K562 (cell line): ENCODE measurements around the gene MPC1. TPM values are rescaled to one million over a fixed set of nuclear protein-coding genes. Genes with fewer than 3 reads are reported as not detected.
A peak's percentile ranks its signal among the peaks of the same experiment; 100 is the strongest.

Experiments used
- ATF1 ChIP-seq, 2 experiments: fragments of 450-650 bp in 1 of 2; IDR thresholded peaks; 2 replicates each; pipeline ENCODE4 v1.6.1; 2016; ENCODE audit warnings: missing compliant biosample characterization in 1 of 2, missing genetic modification characterization in 1 of 2
- CBFA2T3 ChIP-seq: fragments of 450-650 bp; IDR thresholded peaks from 2 replicates; pipeline ENCODE4 v1.6.1; 2017
- CCNT2 ChIP-seq: IDR thresholded peaks from 2 replicates; pipeline ENCODE4 v1.6.1; 2011; ENCODE audit warnings: borderline replicate concordance, low read depth, mild to moderate bottlenecking, moderate library complexity, mixed read lengths, low read length; ENCODE audit not compliant: insufficient read length; ENCODE audit errors: extremely low read depth
- CEBPZ ChIP-seq: fragments of 150-350 bp; IDR thresholded peaks from 2 replicates; pipeline ENCODE4 v1.6.1; 2014; ENCODE audit warnings: low read depth, mild to moderate bottlenecking, low read length, borderline replicate concordance
- EP400 ChIP-seq: fragments of 450-650 bp; IDR thresholded peaks from 2 replicates; pipeline ENCODE4 v1.6.1; 2017; ENCODE audit warnings: antibody characterized with exemption, mild to moderate bottlenecking, moderate library complexity
- ETV5 ChIP-seq: sonication (generic); formaldehyde crosslinking; IDR thresholded peaks from 2 replicates; pipeline ENCODE4 v1.4.0; 2020; ENCODE audit warnings: low read depth, mild to moderate bottlenecking, missing genetic modification reagents
- GABPA ChIP-seq: fragments of 200-800 bp; sonication (Bioruptor generic); conservative IDR thresholded peaks from 2 replicates; pipeline ENCODE4 v1.6.1; 2016; ENCODE audit warnings: low read depth, missing genetic modification characterization, missing compliant biosample characterization
- HDAC8 ChIP-seq: fragments of 450-650 bp; IDR thresholded peaks from 2 replicates; pipeline ENCODE4 v1.6.1; 2016; ENCODE audit warnings: mild to moderate bottlenecking, missing genetic modification characterization, moderate library complexity, missing compliant biosample characterization
- KAT2B ChIP-seq: IDR thresholded peaks from one replicate; pipeline ENCODE4 v1.6.1; 2012; ENCODE audit warnings: low read depth, mild to moderate bottlenecking, control low read depth, inconsistent platforms, low read length, moderate library complexity
- KLF1 ChIP-seq: fragments of 450-650 bp; IDR thresholded peaks from 2 replicates; pipeline ENCODE4 v1.6.1; 2016; ENCODE audit warnings: missing genetic modification characterization, missing compliant biosample characterization
- MCM3 ChIP-seq: fragments of 450-650 bp; IDR thresholded peaks from 2 replicates; pipeline ENCODE4 v1.6.1; 2016
- MEIS2 ChIP-seq: fragments of 450-650 bp; IDR thresholded peaks from 2 replicates; pipeline ENCODE4 v1.6.1; 2014; ENCODE audit warnings: mild to moderate bottlenecking; ENCODE audit not compliant: partially characterized antibody
- MTA2 ChIP-seq: fragments of 450-650 bp; IDR thresholded peaks from 2 replicates; pipeline ENCODE4 v1.6.1; 2016; ENCODE audit warnings: low read depth
- NFE2L1 ChIP-seq: fragments of 450-650 bp; IDR thresholded peaks from 2 replicates; pipeline ENCODE4 v1.6.1; 2016; ENCODE audit warnings: missing genetic modification characterization, low read depth, mild to moderate bottlenecking, missing compliant biosample characterization, moderate library complexity, borderline replicate concordance
- NR2C2 ChIP-seq, 2 experiments: fragments of 200-800 bp in 1 of 2; sonication (Bioruptor generic) in 1 of 2; sonication (generic) in 1 of 2; formaldehyde crosslinking in 1 of 2; IDR thresholded peaks; 2 replicates each; pipeline versions ENCODE4 v1.6.1 to v1.8.0; 2016 to 2022; ENCODE audit warnings: mild to moderate bottlenecking in 1 of 2, missing compliant biosample characterization in 1 of 2, missing genetic modification characterization in 1 of 2, missing genetic modification reagents in 1 of 2
- RBFOX2 ChIP-seq: fragments of 200-400 bp; formaldehyde crosslinking; IDR thresholded peaks from 2 replicates; pipeline ENCODE4 v1.6.1; 2017; ENCODE audit warnings: low read depth, mild to moderate bottlenecking, low read length, moderate library complexity
- RBM15 ChIP-seq: fragments of 200-400 bp; formaldehyde crosslinking; IDR thresholded peaks from 2 replicates; pipeline ENCODE4 v1.6.1; 2018; ENCODE audit warnings: mild to moderate bottlenecking, low read length, moderate library complexity; ENCODE audit not compliant: insufficient read depth
- RCOR1 ChIP-seq, 2 experiments: IDR thresholded peaks; 2 replicates each; pipeline ENCODE4 v1.6.1; 2012; ENCODE audit warnings: low read depth in 2 of 2, low read length in 2 of 2, borderline replicate concordance in 1 of 2, improper control_type of control experiment in 1 of 2
- TFE3 ChIP-seq: fragments of 450-650 bp; formaldehyde crosslinking; IDR thresholded peaks from 2 replicates; pipeline ENCODE4 v1.4.0; 2020; ENCODE audit warnings: mild to moderate bottlenecking, mixed read lengths
- TOE1 ChIP-seq, 2 experiments: fragments of 450-650 bp in 1 of 2; sonication (generic) in 1 of 2; formaldehyde crosslinking in 1 of 2; IDR thresholded peaks; 2 replicates each; pipeline versions ENCODE4 v1.7.1 to v1.8.0; 2016 to 2022; ENCODE audit warnings: borderline replicate concordance in 2 of 2, mild to moderate bottlenecking in 2 of 2, antibody characterized with exemption in 1 of 2, inconsistent platforms in 1 of 2, low read depth in 1 of 2, missing genetic modification reagents in 1 of 2, moderate library complexity in 1 of 2
- ZNF583 ChIP-seq: fragments of 250-450 bp; sonication (Bioruptor Pico); IDR thresholded peaks from 2 replicates; pipeline ENCODE4 v1.4.0; 2020
- ZSCAN29 ChIP-seq: fragments of 450-650 bp; IDR thresholded peaks from 2 replicates; pipeline ENCODE4 v1.6.1; 2017
- polyA plus RNA-seq, 8 experiments: library from polyadenylated mRNA; depleted of rRNA in 4 of 8; stranded (reverse) in 5 of 8; unstranded in 3 of 8; fragments of >200 nt; fragmentation: Nextera tagmentation in 2 of 8; fragmentation: Illumina TruSeq in 1 of 8; extraction: Ambion mirVana in 2 of 8; extraction: Trizol in 1 of 8; gene quantifications; 2 replicates each; pipeline versions ENCODE4 v1.2.1 to v1.2.3, GENCODE V29; 2011 to 2014; ENCODE audit warnings: inconsistent platforms in 1 of 8, missing spikeins in 1 of 8
- total RNA-seq, 7 experiments: library from RNA; depleted of rRNA in 6 of 7; stranded (reverse); fragments of >200 nt in 6 of 7; fragmentation: Illumina TruSeq in 2 of 7; extraction: Trizol in 2 of 7; gene quantifications; 2 replicates each; pipeline versions ENCODE4 v1.2.1 to v1.2.3, GENCODE V29; 2011 to 2021; ENCODE audit warnings: low replicate concordance in 1 of 7

The MPC1 gene
- total and polyA plus RNA-seq, 9 of the 15 experiments (the other 6 are each of a cell fraction or from before 2014, with no cell fraction given), result 78.6 to 185 (median 138) TPM

- TF ChIP-seq TOE1 (IDR thresholded peaks at IDR 0.05; ENCODE audit: borderline replicate concordance), result 0 out of 2 replicates have a peak, but pooled peaks have one; percentile 36
- TF ChIP-seq TOE1 (CRISPR knock-in tag; IDR thresholded peaks at IDR 0.05; ENCODE audit: borderline replicate concordance, low read depth), result no peak
- TF ChIP-seq ZNF583, result peak; percentile 78; the same call in 1 of the 2 replicates
- TF ChIP-seq NFE2L1 (tag), result no peak
- TF ChIP-seq KAT2B, result no peak
- no peak for TF ChIP-seq ATF1 (CRISPR knock-in tag; IDR thresholded peaks at IDR 0.05)
- TF ChIP-seq ATF1 (tag; IDR thresholded peaks at IDR 0.05), result peak; percentile 90
- TF ChIP-seq RBFOX2, result peak; percentile 95
- peak; percentile 85 for TF ChIP-seq CCNT2
- no peak for TF ChIP-seq ETV5 (CRISPR knock-in tag)
- no peak for TF ChIP-seq MTA2
- peak; percentile 69; the same call in 1 of the 2 replicates for TF ChIP-seq ZSCAN29
- no peak for TF ChIP-seq MCM3
- peak; percentile 51 for TF ChIP-seq MEIS2
- TF ChIP-seq CEBPZ, result no peak
- TF ChIP-seq KLF1 (tag), result 0 out of 2 replicates have a peak, but pooled peaks have one; percentile 55
- peak; percentile 64 for TF ChIP-seq GABPA (tag)
- TF ChIP-seq EP400, result peak; percentile 73
- TF ChIP-seq CBFA2T3, result no peak
- no peak for TF ChIP-seq NR2C2 (CRISPR knock-in tag; IDR thresholded peaks at IDR 0.05)
- peak; percentile 55; the same call in 1 of the 2 replicates for TF ChIP-seq NR2C2 (tag; IDR thresholded peaks at IDR 0.05)
- TF ChIP-seq TFE3 (CRISPR knock-in tag), result no peak
- 0 out of 2 replicates have a peak, but pooled peaks have one; percentile 35 for TF ChIP-seq HDAC8 (tag)
- peak in 1 of 2 experiments; percentile 3; a peak in 1 of 4 replicates for TF ChIP-seq RCOR1 (IDR thresholded peaks at IDR 0.05; ENCODE audit: borderline replicate concordance in 1 of 2, low read depth in 2 of 2, low read length in 2 of 2)
- TF ChIP-seq RBM15, result no peak
These were observed at the start of gene MPC1 (continued) for GRCh38 chr6:166382933-166383801.
